PC-9 (cell line): ENCODE measurements around the gene DNAJB9. TPM values are rescaled to one million over a fixed set of nuclear protein-coding genes. Genes with fewer than 3 reads are reported as not detected.
A peak's percentile ranks its signal among the peaks of the same experiment; 100 is the strongest.

ENCODE experiments used
- BruUV-seq: library from RNA; stranded (reverse); fragments of 400-500 nt; replicated peaks from 2 replicates; lab custom pipeline; 2021; lab: Mats Ljungman, UMichigan
- CTCF ChIA-PET: fragments of 300-600 bp; sonication (Branson Sonifier 250); formaldehyde crosslinking; loops from one replicate; lab custom pipeline; 2022; ENCODE audit warnings: antibody characterized with exemption; lab: Charles Lee
- POLR2A ChIA-PET: fragments of 300-600 bp; sonication (Branson Sonifier 250); formaldehyde crosslinking; loops from one replicate; lab custom pipeline; 2022; ENCODE audit warnings: antibody characterized with exemption; ENCODE audit not compliant: unreplicated experiment; lab: Charles Lee
- DNase-seq, 2 experiments: peaks; one replicate each; pipeline versions ENCODE4 v3.0.0 to v3.0.0-alpha.2; 2015 to 2022; ENCODE audit warnings: mixed read lengths in 1 of 2
- H2AFZ ChIP-seq: fragments of 200-600 bp; sonication (generic); 2 replicates; pipeline ENCODE4 v1.8.1; 2017; ENCODE audit warnings: antibody characterized with exemption
- H3F3A ChIP-seq: fragments of 200-600 bp; sonication (generic); 2 replicates; pipeline ENCODE4 v1.8.1; 2017; ENCODE audit warnings: antibody characterized with exemption, mild to moderate bottlenecking, low read depth; ENCODE audit not compliant: insufficient read depth
- H3K27ac ChIP-seq: fragments of 200-600 bp; sonication (generic); 2 replicates; pipeline ENCODE4 v1.6.1; 2016; ENCODE audit warnings: mixed run types
- H3K27me3 ChIP-seq: fragments of 200-600 bp; sonication (generic); 2 replicates; pipeline ENCODE4 v1.6.1; 2016; ENCODE audit warnings: low read depth, mixed run types; ENCODE audit not compliant: insufficient read depth
- H3K36me3 ChIP-seq: fragments of 200-600 bp; sonication (generic); 2 replicates; pipeline ENCODE4 v1.6.1; 2016; ENCODE audit warnings: low read depth, mixed run types
- H3K4me1 ChIP-seq: fragments of 200-600 bp; sonication (generic); replicated peaks from 2 replicates; pipeline ENCODE4 v1.6.1; 2016; ENCODE audit warnings: mixed run types; ENCODE audit not compliant: insufficient read depth
- H3K4me2 ChIP-seq: fragments of 200-600 bp; sonication (generic); 2 replicates; pipeline ENCODE4 v1.6.1; 2017; ENCODE audit warnings: mixed run types
- H3K4me3 ChIP-seq: fragments of 200-600 bp; sonication (generic); 2 replicates; pipeline ENCODE4 v1.6.1; 2016; ENCODE audit warnings: mixed run types
- H3K79me2 ChIP-seq: fragments of 200-600 bp; sonication (generic); 2 replicates; pipeline ENCODE4 v1.6.1; 2017; ENCODE audit warnings: low read depth, mixed run types
- H3K9me2 ChIP-seq: fragments of 200-600 bp; sonication (generic); 2 replicates; pipeline ENCODE4 v1.8.1; 2017; ENCODE audit warnings: mild to moderate bottlenecking; ENCODE audit not compliant: insufficient read depth
- H3K9me3 ChIP-seq: fragments of 200-600 bp; sonication (generic); 2 replicates; pipeline ENCODE4 v1.8.1; 2016; ENCODE audit warnings: low read depth; ENCODE audit not compliant: insufficient read depth
- H4K20me1 ChIP-seq: fragments of 200-600 bp; sonication (generic); 2 replicates; pipeline ENCODE4 v1.8.1; 2017; ENCODE audit not compliant: insufficient read depth
- CTCF ChIP-seq: fragments of 200-600 bp; sonication (generic); conservative IDR thresholded peaks from 2 replicates; pipeline ENCODE4 v1.6.1; 2017; ENCODE audit warnings: mixed run types, antibody characterized with exemption, mild to moderate bottlenecking, moderate library complexity
- EZH2 ChIP-seq: fragments of 200-600 bp; sonication (generic); IDR thresholded peaks from 2 replicates; pipeline ENCODE4 v1.8.0; 2017; ENCODE audit warnings: antibody characterized with exemption, low read depth
- intact Hi-C: fragments of 100-400 bp; cut with micrococcal nuclease; formaldehyde crosslinking; loops from one replicate; pipeline ENCODE4 v1.10.0; 2022; ENCODE audit not compliant: unreplicated experiment
- total RNA-seq: library from RNA; stranded (reverse); gene quantifications from 2 replicates; pipeline ENCODE4 v1.2.3, GENCODE V29; 2021

DNAJB9 gene
- total RNA-seq, 1 experiment from 2014 or later: 13.3 TPM

GRCh38 chr7:108598914-108599580 lies 29.4 kb downstream of the DNAJB9 start:
- intact Hi-C loops: no loop called here
- Histone ChIP-seq H3K4me3 (no peak overlapping the region), H3K79me2 (no peaks in the 10 kb centered on the region), H3K9me3 (no peaks in the 10 kb centered on the region), H3K36me3 (no peaks in the 10 kb centered on the region), H3K9me2 (no peaks in the 10 kb centered on the region), H3K4me2 (no peak overlapping the region), H3K4me1 (peaks cover 9% of the 10 kb centered on the region; the same call in 1 of the 2 replicates), H3F3A (no peaks in the 10 kb centered on the region), H3K27me3 (no peaks in the 10 kb centered on the region), H4K20me1 (no peaks in the 10 kb centered on the region), H2AFZ (no peak overlapping the region), H3K27ac (no peak overlapping the region)
- no peak for TF ChIP-seq CTCF
- ChIA-PET POLR2A (no interaction called here), CTCF (interaction anchor here (0.8 kb wide), 1 partner anchor 38 kb away, joined by 3 read pairs; no protein-coding TSS in a partner anchor)
- BruUV-seq: no TSS peak
- DNase-seq: no peak

- H3K9me3 ChIP-seq: no peaks in the 10 kb centered on the region
- H3K4me1 ChIP-seq: peaks cover 9% of the 10 kb centered on the region; the same call in 1 of the 2 replicates
- ChIA-PET POLR2A (no interaction called here), CTCF (no interaction called here)
- no peak overlapping the region for H2AFZ ChIP-seq
- no peaks in the 10 kb centered on the region for H3F3A ChIP-seq
- H4K20me1 ChIP-seq: no peaks in the 10 kb centered on the region
- H3K4me2 ChIP-seq: no peak overlapping the region
- no peak for DNase-seq
- BruUV-seq: no TSS peak
- no peak overlapping the region for H3K27ac ChIP-seq
- no peaks in the 10 kb centered on the region for H3K79me2 ChIP-seq
- no peaks in the 10 kb centered on the region for H3K36me3 ChIP-seq
- H3K27me3 ChIP-seq: no peaks in the 10 kb centered on the region
- no peak overlapping the region for H3K4me3 ChIP-seq
- TF ChIP-seq CTCF: no peak
- TF ChIP-seq EZH2: no peak
- intact Hi-C loops: no loop called here
- H3K9me2 ChIP-seq: no peaks in the 10 kb centered on the region
Observed at GRCh38 chr7:108600399-108600798, 30.7 kb downstream of the DNAJB9 start.

GRCh38 chr7:108603656-108604306 lies 34.1 kb downstream of the DNAJB9 start:
- TF ChIP-seq EZH2: no peak
- TF ChIP-seq CTCF: no peak
- no peaks in the 10 kb centered on the region for H4K20me1 ChIP-seq
- no peak overlapping the region for H2AFZ ChIP-seq
- intact Hi-C loops: no loop called here
- H3K79me2 ChIP-seq: no peaks in the 10 kb centered on the region
- peaks cover 9% of the 10 kb centered on the region; the same call in 1 of the 2 replicates for H3K4me1 ChIP-seq
- no peaks in the 10 kb centered on the region for H3F3A ChIP-seq
- peak overlapping the region; percentile 7 for H3K4me2 ChIP-seq
- H3K36me3 ChIP-seq: no peaks in the 10 kb centered on the region
- 0 out of 2 replicates have a peak, but pooled peaks cover 2% of the 10 kb centered on the region for H3K9me2 ChIP-seq
- no peak for DNase-seq
- H3K9me3 ChIP-seq: no peaks in the 10 kb centered on the region
- H3K4me3 ChIP-seq: no peak overlapping the region
- CTCF ChIA-PET: no interaction called here
- POLR2A ChIA-PET: no interaction called here
- no peak overlapping the region for H3K27ac ChIP-seq
- no TSS peak for BruUV-seq
- H3K27me3 ChIP-seq: no peaks in the 10 kb centered on the region
